Testis (tissue), 2 donors: ENCODE data around the gene MSI2.

Experiments used
- CTCF ChIP-seq, 3 experiments: fragments of 450-650 bp in 2 of 3; fragments of 200-600 bp in 1 of 3; sonication (generic) in 1 of 3; IDR thresholded peaks; one replicate each; pipeline ENCODE4 v1.5.1; 2016 to 2019; ENCODE audit warnings: antibody characterized with exemption in 3 of 3, mild to moderate bottlenecking in 2 of 3, moderate library complexity in 1 of 3
- POLR2A ChIP-seq: fragments of 450-650 bp; IDR thresholded peaks from one replicate; pipeline ENCODE4 v1.6.1; 2017; ENCODE audit warnings: antibody characterized with exemption, mild to moderate bottlenecking, moderate library complexity

GRCh38 chr17:57585341-57586195 lies 329.2 kb downstream of the MSI2 start:
- no peak for TF ChIP-seq CTCF (IDR thresholded peaks at IDR 0.05)
- TF ChIP-seq POLR2A, result no peak
